Gastrocnemius medialis (tissue), 4 donors: ENCODE measurements around the gene ZC3HAV1L.

Source experiments
- CTCF ChIP-seq, 5 experiments: fragments of 450-650 bp in 3 of 5; fragments of 200-600 bp in 2 of 5; sonication (generic) in 2 of 5; IDR thresholded peaks in 4 of 5; conservative IDR thresholded peaks in 1 of 5; 1 replicate in 4 of 5; 2 replicates in 1 of 5; pipeline ENCODE4 v1.5.1; 2016 to 2019; ENCODE audit warnings: antibody characterized with exemption in 5 of 5, mild to moderate bottlenecking in 3 of 5, moderate library complexity in 3 of 5
- POLR2A ChIP-seq, 2 donors: fragments of 450-650 bp; IDR thresholded peaks; one replicate each; pipeline ENCODE4 v1.6.1; 2017; ENCODE audit warnings: antibody characterized with exemption in 2 of 2, mild to moderate bottlenecking in 2 of 2, moderate library complexity in 2 of 2

- TF ChIP-seq CTCF (IDR thresholded peaks at IDR 0.05 in 4 of 5, conservative IDR thresholded peaks at IDR 0.05 in 1 of 5): no peak
- TF ChIP-seq POLR2A (IDR thresholded peaks at IDR 0.05): no peak
Observed at GRCh38 chr7:138992052-138992531, 43.8 kb downstream of the ZC3HAV1L start.
